GM21737 (cell line): ENCODE results near the gene TIPARP.

Source experiments
- ATAC-seq: cut with Tn5 transposase; IDR thresholded peaks from one replicate; pipeline ENCODE4 v1.9.1; 2021; ENCODE audit warnings: mild to moderate bottlenecking, moderate library complexity; ENCODE audit not compliant: unreplicated experiment

Gene TIPARP

DNA sequence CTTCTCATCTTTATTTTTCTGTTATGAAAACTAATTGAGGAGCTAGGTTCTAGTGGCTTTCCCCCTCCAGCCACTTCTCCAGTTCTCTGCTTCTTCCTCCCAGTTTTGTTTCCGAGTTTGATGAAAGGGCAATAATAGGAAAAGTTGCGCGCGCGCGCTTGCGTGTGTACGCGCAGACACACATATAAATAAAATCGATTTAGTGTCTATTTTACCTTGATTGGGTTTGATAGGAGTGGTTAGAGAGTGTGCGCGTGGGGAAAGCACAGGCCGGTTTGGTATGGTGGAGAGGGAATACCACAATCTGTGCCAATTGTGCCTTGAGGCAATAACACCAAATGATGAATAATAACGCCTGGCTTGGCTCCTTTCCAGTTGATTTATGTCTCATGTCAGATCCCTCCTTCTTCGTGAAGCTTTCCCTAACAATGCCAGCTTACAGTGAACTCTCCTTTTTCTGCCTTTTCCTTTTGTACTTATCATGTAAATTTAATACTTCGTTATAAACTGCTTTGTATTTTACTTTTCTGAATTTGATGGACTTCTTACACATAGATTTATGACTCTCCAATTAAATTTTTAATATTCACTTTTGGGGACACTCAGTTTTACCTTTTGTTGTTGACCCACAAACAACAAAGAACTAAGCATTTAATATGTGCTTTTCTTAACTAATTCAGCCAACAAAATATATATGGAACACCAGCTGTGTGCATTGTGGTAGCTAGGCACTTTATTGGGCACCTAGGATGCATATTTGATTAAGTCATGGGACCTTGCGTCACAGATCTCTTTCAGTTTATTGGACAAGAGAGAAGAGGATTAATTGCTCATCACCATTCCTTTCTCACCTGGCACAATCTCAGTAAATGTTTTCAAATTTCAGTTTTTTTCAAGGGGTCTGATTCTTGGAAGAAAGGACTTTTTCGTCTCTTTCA, 1.7 kb downstream of the TIPARP start:
- ATAC-seq: no peak

DNA sequence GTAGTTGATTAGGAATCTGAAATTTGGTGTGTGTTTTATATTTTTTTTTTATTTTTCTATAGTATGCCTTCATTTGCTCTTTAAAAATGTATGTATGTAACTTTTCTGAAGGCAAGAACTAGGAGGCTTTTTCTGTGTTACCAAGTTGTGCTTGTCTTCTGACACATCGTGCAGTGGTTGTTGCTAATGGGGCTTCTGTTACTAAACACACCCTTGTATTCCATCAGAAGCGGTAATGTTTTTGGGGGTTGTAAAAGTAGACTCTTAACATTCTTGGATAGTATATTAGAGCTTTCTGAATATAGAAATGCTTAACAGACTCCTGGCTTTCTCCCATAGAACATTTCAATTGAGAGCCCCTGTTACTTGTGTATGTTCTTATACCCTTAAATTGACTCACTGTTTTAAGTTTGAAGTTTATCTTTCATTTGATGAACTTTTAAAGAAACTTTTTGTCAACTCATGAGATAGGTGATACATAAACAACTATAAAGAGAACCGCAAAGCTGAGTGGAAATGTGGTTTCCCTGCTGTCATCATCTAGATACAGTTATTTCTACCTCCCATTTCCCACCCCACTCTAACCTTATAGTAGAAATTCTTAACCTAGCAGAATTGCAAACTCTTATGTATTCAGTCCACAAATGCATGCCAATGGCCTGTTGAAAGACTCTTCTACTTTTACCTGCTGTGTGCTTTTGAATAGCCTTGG, 2.5 kb downstream of the TIPARP start:
- no peak for ATAC-seq

DNA sequence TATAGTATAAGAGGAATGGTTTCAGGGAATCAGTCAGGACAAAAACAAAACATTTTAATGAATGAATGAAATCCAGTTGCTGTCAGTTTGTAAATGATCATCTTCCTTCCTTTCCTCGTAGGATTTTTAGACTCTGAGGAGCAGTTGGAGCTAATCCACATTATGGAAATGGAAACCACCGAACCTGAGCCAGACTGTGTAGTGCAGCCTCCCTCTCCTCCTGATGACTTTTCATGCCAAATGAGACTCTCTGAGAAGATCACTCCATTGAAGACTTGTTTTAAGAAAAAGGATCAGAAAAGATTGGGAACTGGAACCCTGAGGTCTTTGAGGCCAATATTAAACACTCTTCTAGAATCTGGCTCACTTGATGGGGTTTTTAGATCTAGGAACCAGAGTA, 3.1 kb downstream of the TIPARP start:
- ATAC-seq: no peak

DNA sequence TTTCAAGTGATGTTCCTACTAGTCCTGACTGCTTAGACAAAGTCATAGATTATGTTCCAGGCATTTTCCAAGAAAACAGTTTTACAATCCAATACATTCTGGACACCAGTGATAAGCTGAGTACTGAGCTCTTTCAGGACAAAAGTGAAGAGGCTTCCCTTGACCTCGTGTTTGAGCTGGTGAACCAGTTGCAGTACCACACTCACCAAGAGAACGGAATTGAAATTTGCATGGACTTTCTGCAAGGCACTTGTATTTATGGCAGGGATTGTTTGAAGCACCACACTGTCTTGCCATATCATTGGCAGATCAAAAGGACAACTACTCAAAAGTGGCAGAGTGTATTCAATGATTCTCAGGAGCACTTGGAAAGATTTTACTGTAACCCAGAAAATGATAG, 3.8 kb downstream of the TIPARP start:
- ATAC-seq: no peak

DNA sequence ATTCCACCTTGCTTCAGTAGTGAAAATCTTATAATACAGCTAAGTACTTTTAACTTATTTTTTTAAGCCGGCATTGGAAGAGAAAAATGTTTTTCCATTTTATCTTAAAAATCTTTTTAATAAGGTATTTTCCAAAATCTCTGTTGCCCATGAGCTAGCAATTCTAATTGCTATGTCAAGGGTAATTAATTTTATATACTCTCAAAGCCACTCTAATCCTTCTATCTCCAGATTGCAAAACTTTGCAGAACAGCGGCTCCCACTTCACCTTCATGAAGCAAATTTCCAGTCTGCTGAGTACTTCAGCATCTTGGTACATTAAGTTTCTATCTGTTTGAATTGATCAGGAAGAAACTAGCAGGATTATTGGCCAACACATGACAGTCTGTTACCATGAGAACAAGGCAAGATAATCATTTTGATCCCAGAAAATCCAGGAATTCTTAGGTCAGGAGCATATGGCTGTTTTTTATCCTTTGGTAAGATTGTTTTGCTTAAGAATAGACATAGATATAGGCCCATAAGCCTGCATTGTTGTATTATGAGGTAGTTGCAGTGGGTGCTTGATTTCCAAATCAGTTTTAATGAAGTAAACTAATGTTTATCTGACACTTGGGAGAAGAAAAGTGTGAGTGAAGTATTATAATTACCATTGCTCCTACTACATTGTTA, 6.0 kb downstream of the TIPARP start:
- ATAC-seq: no peak

DNA sequence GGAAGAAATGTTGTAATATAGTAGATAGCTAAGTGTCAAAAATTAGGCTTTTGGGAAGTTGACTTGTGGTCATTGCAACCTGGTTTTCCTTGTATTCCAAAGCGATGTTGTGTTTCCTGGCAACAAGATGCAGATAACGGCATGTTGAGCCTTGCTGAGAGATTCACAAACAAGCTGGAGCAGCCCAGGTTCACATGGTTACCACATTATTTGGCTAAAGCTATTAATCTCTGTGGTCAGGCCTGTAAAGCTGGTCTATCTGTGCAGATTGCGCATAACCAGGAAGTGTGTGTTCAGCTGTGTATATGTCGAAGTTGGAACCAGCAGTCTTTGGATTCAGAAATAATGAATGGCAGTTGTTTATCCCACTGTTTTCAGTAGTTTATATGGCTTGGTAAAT, 6.6 kb downstream of the TIPARP start:
- peak; percentile 57 for ATAC-seq

DNA sequence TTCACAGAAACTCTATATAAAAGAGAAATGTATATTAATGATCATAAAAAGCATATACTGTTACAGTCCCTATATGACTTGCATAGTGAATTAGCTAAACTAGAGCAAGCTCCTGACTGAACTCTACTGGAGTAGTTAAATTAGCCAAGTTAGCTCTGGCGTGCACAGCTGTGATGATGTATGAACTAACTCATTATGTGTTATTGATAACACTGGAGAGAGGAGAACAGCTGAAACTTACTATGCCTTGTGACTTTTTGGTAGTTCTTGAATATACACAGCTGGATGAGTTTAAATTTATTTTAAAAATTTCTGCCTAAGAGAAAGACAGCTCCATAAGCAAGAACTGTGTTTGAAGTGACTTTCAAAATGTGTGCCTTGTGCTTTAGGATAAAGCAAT, 8.1 kb downstream of the TIPARP start:
- no peak for ATAC-seq

DNA sequence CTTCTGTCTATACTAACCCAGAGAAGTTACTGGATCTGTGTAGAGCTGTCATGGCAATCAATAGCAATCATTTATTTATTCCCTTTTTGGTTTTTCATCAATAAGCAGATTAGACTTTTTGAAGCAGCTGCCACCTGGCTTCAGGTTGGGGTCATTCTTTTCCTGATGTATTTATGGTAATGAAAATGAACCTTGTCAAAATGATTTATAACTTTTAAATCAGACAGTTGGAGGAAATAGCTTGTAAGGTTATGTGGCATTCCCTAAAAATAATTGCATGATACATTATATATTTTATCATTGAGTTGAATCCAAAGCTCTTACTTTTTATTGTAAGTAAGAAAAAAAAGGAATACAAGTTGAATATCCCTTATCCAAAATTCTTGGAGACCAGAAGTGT, 8.6 kb downstream of the TIPARP start:
- ATAC-seq: no peak

DNA sequence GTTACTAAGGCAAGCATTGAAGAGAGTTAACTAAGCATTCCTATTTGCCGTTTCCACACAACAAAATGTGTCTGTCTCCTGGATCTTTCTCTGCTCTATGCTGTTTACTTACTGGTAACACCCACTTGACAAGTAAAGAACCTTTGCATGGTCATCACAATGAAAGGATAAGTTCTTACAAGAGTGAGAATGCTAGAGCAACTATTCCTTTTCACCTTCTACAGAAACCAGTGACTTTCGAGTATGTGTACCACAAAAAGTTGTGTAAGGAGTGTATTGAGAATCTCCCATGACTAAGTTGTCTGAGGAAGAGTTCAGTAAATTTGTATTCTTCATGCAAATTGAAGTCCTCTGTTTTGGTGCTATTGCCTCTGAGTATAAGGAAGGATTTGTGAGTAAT, 10.8 kb downstream of the TIPARP start:
- ATAC-seq: no peak

DNA sequence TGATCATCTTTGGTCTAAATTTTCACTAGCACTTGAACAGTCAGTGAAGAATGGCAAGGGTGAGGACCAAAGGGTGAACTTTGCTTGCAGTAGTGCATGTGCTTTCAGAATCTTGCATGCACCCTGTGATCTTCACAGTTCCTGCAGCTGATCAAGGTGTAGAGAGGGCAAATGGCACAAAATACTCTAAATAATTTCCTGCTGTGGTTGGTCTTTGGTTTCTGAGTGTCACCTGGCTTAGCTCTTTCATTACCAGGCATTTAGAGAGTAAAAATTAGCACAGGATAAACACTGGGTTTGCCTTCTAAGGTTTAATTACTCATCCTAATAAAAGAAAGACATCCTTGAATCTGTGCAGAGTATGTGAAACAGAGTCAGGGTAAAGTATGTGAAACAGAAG, 11.4 kb downstream of the TIPARP start:
- ATAC-seq: peak; percentile 48

DNA sequence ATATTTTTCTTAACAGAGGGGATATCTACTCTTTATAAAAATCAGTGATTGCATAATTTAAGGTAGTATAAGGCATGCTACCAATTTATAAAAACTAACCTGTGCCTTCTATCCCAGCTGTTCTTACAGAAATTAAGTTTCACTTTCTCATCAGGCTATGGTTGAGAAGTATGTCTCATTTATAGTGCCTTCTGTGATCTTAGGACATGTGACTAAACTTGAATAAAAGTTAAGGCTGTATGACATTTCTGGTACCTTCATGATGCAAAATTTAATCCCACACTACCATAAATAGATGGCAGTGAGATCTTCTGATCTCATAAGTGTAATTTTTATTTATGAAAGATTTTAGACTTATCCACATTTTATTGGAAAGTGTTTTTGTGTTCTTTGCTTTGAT, 12.6 kb downstream of the TIPARP start:
- ATAC-seq: peak; percentile 37

DNA sequence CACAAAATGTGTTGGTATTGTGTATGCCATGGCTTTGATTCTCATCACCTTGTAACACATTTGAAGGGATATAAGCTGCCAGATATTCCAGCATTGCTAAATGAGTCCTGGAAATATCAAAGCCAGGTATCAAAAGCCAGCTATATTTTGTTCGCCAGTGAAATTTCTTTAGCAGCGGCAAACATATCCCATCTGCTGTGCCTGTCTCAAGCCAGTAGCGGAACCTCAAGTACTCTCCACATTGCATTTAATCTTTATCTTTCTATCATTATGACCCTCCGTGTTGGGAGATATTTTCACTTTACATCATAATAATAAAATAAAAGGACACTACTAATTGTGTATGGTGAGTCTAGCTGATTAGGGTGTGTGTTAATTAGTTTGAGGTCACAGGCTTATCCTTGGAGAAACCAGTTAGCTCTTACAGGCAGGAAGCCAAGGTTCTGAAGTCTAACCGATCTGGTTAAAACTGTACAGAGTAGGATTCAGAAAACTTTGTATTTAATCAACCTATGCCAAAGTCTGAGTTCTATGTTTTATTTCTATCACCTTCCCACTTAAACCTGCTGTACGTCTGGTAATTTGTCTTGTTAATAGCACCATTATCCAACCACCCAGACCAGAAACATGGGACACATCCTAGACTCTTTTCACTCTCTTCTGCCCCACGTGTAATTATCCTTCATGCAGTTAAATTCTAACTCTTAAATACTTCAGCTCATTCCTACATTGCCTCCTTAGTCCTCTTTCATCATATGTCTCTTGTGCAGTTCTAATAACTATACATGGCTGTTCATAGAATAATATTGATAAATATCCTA, 14.5 kb downstream of the TIPARP start:
- no peak for ATAC-seq

DNA sequence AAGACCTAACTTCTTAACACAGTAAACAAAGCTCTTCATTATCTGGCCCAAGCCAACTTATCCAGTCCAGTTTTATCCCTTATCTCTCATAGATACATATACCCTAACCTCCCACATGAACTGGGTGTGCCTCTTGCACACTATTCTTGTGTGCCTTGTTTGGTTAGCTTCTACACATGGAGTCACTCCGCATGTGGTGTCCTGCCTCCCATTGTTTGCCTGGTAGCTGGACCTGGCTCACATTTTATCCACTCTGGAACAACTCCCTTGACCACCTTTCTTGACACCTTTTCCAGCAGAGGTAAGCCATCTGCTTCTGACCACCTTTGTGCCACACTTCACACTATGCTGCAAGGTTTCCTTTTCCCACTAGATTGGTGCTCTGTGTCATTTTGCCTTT, 15.2 kb downstream of the TIPARP start:
- ATAC-seq: no peak

DNA sequence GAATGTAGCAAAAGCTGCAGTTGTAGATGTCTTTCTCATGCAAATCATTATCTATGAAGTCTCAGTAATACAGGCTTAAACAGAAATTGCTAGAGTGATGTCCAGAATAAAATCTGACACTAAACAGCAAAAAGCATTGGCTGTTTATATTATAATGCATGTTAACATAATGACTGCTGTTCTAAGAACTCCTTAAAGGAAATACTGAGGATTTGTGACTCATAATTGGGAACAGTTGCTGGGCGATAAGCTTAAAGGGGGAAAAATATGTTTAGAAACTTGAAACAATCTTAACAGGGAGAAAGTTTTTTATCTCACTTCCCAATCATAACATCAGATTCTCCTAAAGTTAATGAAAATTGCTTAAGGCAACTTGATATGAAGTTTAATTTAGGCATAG, 17.5 kb downstream of the TIPARP start:
- no peak for ATAC-seq

DNA sequence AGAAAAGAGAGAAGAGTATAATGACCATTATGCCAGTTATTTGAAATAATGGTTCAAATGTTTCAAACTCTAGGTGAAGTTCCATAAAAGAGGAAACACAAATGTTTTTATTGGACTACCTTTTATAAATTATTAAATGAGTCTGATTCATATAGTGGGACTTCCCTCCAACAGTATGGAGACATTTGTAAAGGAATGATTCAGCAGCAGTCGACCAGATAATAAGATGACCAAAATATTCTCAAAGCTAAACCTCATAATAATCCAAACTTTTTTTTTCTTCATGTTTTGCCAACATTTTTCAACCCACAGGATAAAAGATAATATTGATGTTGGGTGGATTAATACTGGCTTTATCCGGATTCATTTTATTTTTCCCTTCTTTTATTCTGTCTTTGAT, 18.8 kb downstream of the TIPARP start:
- ATAC-seq: no peak

DNA sequence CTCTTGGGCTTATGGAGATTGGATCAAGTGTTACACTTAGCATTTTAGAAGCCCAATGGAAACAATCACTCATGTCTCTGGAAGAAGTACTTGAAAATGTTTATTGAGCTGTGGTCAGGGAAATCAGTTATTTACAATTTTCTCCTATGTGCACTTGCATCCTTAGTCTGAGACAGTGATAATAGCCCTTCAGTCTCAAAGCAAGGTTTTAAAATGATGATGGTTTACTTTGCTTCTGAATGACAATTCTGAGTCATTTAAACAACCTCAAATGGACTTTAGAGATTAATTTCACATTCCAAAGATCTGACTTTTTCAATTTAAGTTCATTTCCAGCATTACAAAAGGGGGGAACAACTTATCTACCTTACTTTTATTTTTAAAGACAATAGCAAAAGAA, 20.1 kb downstream of the TIPARP start:
- no peak for ATAC-seq

DNA sequence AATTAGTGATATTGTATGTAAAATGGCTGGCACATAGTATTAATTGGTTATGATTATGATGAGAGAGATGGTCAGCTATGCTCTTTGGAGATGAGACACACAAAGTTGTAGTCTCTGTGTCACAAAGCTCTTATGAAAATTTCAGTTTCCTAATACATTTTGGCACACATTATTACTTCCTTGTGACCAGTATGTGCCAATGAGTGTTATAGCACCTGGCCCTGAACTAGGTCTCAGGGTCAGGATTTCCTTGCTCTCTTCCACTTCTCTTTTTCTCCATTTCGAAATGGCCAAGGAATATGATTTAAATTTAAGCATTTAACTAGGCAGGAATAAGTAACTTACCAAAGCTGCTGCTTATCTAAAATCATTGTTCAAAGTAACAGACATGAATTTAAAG, 28.0 kb downstream of the TIPARP start:
- ATAC-seq: no peak

DNA sequence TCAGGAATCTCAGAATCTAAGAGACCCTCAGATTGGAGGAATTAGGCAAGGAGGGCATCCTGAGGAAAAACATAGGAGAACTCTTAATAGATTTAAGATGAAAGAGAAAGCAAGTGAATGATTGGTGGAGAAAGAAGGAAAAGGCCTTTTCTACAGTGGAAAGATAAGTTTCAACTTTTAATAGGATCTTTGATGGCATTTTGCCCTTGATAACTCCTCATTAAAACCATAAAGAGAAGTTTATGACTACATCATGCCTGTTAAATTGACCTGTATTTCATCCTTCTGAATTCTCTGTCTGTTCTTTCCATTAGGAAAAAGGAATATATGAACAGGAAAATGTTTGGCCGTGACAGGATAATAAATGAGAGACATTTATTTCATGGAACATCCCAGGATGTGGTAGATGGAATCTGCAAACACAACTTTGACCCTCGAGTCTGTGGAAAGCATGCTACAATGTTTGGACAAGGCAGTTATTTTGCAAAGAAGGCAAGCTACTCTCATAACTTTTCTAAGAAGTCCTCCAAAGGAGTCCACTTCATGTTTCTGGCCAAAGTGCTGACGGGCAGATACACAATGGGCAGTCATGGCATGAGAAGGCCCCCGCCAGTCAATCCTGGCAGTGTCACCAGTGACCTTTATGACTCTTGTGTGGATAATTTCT, 30.1 kb downstream of the TIPARP start:
- ATAC-seq: no peak

DNA sequence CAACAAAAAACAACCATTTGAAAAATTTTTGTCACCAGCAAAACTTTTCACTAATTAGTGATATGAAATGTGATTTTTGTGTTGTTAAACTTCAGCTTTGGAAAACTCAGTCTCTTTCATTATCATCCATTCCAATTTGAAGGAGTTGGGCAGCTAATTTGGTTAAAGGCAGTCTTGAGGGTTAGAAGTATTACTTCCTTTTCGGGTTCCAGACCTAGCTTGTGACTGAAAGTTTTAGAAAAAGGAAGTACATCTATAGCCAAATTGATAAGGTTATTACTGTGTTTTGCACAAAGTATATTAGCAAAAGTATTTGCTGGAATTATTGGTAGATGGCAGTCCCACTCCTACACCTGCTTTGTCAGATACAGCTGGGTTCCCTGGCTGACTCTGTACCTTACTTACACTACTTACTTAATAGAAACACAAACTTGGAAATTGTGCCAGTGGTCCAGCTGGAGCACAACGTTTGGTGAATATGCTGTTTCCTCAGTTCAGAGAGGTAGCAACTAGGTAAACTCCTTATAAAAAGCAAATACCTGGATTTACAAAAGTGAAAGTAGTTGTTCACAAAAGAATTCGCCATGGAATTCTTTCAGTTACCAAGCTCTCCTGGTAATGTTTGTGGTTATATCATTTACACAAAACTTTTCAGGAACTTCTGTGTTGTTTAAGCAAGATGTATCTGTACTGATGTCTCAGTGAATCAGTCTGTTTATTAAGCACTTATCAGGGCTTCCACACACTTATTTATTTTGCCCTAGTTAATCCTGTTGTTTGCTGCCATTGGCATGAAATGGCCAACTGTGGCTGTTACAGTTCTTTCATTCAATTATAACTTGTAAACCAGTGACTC, 31.6 kb downstream of the TIPARP start:
- peak; percentile 66 for ATAC-seq
